GM10847 (cell line): ENCODE measurements around the gene ORC3.

Experiments
- POLR2A ChIP-seq: IDR thresholded peaks from 2 replicates; pipeline ENCODE4 v1.6.1; 2011; ENCODE audit not compliant: insufficient read length; ENCODE audit errors: extremely low read depth

ORC3 gene

DNA sequence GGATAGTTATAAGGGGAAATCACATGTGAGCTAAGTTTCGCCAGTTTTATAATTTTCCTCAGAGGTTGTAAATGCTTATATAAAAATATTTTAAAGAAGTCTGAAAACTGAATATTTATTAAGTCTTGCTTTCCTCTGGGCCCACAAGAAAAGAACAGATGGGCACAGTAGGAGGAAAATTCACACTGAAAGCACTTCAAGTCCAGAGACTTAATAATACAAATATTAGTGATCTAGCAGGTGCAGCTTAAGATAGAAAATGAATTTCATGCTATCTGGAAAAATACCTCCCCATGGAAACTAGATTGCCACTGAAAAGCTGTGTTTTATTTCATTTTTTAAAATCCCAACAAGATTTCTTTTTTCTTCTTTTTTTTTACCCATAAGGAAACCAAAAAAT lies 47.2 kb downstream of the ORC3 start:
- no peak for TF ChIP-seq POLR2A

DNA sequence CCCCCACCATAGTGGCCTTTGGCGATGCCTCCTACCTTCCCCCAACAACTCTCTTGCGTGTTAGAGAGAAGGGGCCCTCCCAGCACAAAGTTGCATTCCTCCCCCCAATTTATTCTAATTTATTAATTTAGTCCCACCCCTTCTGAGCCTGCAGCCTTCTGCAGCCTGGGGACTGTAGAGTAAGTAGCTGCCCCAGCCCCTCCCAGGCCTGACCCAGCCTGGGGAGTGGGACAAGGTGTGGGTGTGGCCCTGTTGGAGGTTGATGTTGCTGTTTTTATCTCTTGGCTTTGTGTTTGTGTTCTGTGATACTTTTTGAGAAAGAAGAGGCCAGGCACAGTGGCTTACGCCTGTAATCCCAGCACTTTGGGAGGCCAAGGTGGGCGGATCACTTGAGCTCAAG lies 49.4 kb downstream of the ORC3 start:
- TF ChIP-seq POLR2A, result no peak

DNA sequence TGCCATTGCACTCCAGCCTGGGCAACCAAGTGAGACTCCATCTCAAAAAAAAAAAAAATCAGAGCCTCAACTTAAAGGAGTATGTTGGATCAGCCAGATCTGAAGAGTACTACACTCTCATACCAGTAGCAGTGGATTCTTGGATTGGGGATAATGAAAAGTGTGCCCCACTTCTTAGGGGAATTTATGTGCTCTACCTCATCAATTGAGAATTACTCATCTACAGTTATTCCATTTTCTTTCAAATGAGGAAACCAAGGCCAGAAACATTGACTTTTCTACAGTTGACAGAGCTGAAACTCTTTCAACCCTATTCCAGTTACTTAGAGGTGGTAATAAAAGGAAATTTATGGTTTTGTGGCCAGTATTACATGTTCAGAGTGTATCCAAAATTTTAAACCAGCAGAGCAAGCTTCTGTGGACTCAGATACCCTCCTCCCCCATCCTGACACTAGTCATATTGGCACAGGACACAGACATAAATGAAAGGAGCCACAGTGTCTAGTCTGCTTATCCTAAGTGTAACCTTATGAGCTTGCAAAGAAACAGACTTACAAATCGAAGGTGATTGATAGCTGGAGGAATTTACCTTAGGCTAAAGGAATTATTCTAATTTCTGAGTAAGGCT lies 51.2 kb downstream of the ORC3 start:
- TF ChIP-seq POLR2A, result no peak

DNA sequence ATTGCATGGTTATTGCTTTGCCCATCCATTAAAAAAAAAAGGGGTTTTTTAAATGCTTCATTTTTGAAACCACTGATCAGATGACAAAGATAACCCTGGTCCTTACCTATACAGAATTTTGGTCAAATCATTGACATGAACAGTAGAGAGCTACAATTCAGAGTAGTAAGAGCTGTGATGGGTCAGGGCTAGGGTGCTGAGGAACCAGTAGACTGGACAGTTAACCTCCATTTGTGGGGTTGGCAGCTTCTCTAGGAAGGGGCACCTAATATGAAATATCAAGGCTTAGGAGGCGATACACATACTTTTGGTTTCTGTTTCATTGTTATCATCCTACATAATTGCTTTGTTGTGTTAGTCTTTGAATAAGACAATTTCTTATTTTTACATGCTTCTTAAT lies 55.1 kb downstream of the ORC3 start:
- no peak for TF ChIP-seq POLR2A

DNA sequence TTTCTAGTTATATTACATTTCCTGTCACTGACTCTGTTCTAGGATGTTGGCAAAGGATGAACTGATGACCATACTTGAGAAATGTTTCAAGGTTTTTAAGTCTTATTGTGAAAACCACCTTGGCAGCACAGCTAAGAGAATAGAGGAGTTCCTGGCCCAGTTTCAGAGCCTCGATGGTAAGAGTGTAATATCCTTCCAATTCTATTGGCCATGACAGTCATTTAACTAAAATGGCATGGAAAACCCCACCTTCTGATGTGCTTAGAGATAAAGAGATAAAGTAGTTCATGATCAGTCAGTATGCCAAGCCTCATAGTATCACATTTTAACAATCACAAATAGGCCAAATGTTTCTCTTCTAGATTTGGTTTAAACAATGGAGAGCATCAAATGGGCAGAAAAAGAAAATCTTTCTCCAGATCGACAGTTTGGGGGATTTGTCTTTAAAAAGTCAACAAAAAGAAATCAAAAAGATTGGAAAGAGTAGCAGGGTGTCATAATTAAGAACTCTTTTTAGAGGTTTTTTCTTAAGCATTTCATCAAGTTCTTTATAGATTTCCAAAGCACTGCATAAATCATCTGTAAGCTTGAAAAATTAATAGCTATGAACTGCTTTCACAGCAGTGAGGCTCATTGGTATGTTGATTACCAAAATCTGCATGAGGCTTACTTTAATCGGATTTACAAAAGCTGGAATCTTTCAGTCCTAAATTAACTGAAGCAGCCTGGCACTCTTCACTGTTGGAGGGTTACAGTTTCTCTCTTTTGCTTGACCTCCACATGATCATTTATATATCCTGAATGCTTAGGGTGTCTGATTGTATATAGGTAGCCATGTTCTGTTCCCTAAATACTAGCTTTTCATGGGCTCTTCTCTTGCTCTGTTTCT lies 63.4 kb downstream of the ORC3 start:
- TF ChIP-seq POLR2A, result no peak

DNA sequence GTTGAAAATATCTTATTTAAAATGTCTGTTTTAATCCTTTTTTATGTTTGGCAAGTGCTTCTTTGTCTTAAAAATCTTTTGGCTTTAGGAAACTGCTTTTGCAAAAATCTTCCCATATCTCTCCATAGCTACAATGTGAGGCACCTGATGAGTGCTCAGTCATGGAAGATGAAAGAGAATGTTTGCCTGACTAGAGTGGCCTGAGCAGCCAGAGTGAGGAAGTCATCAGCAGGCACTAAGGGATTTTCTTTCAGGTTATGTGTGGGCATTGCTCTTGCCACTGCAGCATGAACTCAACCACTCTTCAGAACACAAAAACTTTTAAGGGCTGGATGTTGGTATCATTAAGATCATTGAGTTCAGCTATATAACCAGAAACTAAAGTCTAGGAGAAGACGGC lies 64.2 kb downstream of the ORC3 start:
- TF ChIP-seq POLR2A, result no peak

DNA sequence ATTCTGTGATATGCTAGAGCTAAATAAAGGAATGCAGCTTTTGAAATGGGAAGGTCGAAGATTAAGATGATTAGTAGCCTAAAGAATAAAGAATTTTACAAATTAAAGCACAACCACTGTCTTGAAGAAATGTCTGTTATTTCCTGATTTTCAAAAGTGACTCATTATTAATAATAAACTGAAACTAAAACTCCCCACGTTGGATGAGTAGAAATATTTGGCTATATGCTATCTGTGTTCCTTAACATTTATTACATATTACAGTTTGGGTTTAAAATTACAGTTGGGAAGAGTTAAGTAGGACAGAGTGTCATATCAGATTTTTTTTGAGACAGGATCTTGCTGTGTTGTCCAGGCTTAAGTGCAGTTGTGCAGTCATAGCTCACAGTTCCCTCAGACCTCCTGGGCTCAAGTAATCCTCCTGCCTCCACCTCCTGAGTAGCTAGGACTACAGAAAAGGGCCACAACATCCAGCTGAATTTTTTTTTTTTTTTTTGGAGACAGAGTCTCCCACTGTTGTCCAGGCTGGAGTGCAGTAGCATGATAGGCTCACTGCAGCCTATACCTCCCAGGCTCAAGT lies 65.0 kb downstream of the ORC3 start:
- TF ChIP-seq POLR2A, result no peak

DNA sequence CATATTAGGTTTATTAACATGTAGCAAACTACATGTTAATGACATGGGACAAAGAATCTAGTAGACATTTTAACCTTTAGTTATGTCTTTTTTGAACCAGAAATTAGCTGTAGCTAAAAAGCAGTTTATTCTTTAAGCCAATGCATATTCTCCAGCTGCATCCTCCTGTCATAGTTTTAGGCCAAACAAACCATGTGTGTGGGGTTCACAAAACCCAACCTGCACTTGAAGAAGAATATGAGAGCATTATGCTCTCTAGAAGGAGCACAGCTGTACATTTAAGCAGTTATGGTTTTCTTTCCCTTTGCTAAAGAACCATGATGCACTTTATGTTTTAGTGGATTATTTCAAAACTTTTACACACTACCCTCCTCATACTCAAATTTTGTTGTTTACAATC lies 65.9 kb downstream of the ORC3 start:
- no peak for TF ChIP-seq POLR2A

DNA sequence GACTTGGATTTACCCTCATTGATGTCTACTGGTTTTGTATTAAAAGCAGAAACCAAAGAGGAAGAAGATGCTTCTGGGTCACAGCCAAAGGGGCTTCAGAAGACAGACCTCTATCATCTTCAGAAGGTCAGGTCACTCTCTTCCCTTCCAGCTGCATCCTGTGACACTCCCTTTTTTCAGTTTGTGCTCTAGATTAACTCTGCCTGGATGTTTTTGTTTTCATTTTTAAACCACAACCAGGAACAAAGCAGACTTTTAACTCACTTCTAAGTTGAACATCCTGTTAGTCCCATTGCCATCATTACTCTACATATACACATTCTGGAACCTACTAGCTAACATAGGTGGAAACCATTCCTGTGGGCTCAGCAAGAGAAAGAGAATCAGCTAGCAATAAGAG lies 66.9 kb downstream of the ORC3 start:
- TF ChIP-seq POLR2A, result no peak

DNA sequence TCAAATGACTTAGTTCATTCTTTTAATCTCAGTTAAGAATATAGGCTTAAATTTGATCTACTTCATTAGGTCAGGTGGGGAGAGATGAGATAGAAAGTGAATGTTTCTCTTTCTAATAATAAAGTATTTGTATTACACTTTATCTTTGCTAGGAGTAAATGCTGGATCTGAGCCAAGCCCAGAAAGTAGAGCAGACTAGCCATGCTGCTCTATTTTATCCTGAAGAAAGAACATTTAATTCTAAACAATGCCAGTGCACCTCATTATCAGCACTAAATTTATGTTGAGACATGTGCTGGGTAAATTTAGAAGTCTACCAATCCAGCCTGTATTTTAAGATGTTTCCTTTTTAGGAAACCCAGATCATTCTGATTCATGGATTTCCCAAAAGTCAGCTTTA lies 68.6 kb downstream of the ORC3 start:
- no peak for TF ChIP-seq POLR2A

DNA sequence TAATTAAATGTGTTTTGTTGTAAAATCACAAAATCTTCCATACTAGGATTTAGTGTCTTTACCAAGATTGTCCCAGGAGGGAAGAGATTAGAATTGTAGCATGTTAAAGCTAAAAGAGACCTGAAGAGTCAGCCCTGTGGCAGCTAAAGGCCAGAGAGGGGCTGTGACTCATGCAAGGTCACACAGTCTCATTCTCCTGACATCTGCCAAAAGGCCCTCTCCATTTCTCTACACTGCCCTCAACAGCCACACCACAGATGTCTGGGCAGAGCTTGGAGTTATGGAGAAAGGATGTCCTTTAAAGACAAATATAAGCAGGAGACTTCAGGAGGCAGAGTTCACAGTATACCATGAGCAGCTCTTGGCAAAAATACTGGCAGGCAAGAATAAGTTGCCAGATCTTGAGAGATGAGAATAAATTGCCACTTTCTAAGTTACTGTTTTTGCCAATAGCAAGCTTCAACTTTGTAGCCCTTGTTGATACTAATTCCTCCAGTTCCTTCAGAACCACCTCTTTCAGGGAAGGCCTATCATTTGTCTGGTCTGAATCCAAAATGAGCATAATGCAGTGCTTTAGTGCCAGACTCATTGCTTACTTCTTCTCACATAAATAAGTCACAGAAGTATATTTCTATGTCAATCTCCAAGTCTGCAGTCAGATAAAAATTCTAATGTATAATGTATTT lies 70.4 kb downstream of the ORC3 start:
- no peak for TF ChIP-seq POLR2A

DNA sequence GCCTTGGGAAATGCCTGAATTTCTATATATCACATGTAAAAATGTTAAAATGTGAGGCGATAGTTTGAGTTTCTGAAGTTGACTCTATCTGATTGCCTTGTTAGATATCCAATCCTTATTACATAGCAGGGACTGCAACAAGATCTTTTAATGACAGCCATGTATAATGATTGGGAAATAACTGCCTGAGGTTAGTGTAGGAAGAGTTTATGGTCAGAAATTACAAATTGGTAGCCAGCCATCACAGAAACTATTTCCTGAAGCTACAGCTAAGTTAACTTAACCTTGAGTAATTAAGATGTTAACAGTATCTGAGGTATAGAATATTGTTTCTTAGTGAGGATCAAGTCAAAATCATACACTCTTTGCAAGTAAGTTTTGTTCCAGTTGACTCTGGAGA lies 71.1 kb downstream of the ORC3 start:
- no peak for TF ChIP-seq POLR2A

DNA sequence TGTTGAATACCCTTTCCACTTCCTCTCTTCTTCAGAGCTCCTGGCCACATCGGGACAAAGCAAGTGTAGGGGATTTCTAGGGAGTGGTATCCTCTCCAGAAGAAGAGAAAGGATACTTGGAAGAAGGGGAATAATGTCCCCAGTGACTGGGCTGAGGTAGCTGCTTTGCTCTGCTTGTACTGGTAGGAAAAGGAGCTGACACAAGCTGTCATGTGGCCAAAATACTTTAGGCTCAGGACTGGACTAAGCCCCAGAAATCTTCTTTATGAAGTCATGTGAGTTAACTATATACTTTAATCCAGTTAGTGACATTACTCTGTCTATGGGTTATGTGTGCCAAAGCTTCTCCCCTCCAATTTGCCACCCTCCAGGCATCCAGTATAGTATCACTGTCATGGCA lies 71.6 kb downstream of the ORC3 start:
- TF ChIP-seq POLR2A, result no peak

DNA sequence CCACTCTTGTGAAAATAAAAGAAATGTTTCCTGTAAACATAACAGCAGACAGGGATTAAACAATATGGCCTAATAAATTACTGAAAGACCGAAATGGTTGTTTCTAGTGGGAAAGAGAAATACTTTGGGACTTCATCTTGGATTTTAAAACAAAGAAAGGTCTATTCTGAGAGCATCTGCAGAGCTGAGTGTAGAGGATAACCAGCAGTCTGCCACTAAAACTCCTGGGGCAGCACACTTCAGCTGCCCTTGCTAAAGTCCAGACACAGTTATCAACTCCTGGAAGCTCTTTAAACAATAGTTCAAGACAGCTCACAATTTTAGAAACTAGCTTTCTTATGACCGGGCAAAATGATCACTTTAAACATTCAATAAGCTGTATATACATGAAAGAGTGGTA lies 73.5 kb downstream of the ORC3 start:
- TF ChIP-seq POLR2A, result no peak

DNA sequence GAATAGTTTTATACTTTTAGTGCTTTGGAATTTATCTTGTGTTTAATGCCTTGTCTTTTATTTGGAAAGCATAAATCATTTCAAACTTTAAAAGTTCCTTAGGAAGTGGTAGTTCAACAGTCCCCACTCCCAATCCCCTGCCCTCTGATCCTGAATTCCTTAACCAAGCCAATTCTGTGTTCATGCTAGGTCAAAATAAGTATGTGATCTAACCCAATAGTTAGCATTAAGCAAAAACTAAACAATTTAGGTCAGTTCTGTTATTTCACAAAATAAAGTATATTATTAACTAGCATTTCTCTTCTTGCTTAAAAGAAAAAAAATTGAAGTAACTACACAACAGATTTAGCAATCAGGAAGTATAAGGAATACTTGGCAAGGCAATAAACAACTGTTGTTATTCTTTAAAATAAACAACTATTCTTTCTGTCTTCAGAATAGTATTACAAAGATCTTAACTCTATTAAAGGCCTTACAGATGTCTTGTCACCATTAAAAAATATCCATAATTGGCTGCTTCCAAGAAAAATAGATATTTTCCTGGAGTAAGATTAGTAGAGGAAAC lies 75.1 kb downstream of the ORC3 start:
- TF ChIP-seq POLR2A, result no peak
